ENCODE results near the gene MVP. TPM values are rescaled to one million over a fixed set of nuclear protein-coding genes. Genes with fewer than 3 reads are reported as not detected.

The MVP gene
- total RNA-seq, 1 experiment from 2014 or later = 75.1 TPM

- no TSS peak for BruUV-seq (replicated peaks)
Measured at GRCh38 chr16:29842732-29843346, 22.6 kb downstream of the MVP start.

DNA sequence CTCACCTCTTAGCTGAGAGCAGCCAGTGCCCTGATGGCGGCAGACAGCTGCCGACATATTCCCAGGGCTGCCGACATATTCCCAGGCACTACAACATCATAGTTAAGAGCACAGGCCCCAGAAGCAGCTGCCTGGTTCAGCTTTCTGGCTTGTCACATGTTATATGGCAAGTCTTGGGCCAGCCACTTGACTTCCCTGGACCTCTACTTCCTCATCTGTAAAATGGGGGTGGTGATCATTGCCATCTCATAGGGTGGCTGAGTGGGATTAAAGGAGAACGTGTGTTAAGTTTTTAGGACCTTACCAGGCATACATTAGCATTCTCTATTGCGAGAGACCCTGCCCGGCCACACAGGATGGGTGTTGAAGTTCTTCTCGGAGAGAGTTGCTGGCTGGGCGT lies 23.7 kb downstream of the MVP start:
- no peak for ATAC-seq
- Histone ChIP-seq H4K20me1 (ENCODE audit: insufficient read depth) (no peaks in the 10 kb centered on the region), H3K27me3 (ENCODE audit: insufficient read depth, low read length) (no peaks in the 10 kb centered on the region), H3K4me3 (replicated peaks in 1 of 2; ENCODE audit: low read depth in 1 of 2, low read length in 2 of 2) (no peak overlapping the region), H3K36me3 (ENCODE audit: control insufficient read depth in 1 of 2, insufficient read depth in 2 of 2, low read length in 2 of 2) (peaks cover 0 to 2% of the 10 kb centered on the region in 2 experiments; a peak in 2 of 4 replicates), H2AFZ (ENCODE audit: low read depth, low read length, poor library complexity, severe bottlenecking) (no peak overlapping the region), H3K4me1 (ENCODE audit: control insufficient read depth in 1 of 2, insufficient read depth in 2 of 2, low read length in 2 of 2) (peaks cover 0 to 5% of the 10 kb centered on the region in 2 experiments; a peak in 2 of 4 replicates), H3K9me2 (ENCODE audit: insufficient read depth) (no peaks in the 10 kb centered on the region), H3K9me3 (ENCODE audit: control insufficient read depth in 1 of 2, insufficient read depth in 1 of 2, low read depth in 1 of 2, low read length in 2 of 2) (no peaks in the 10 kb centered on the region), H3K4me2 (ENCODE audit: low read length) (no peak overlapping the region), H3K79me2 (ENCODE audit: insufficient read depth, low read length) (no peaks in the 10 kb centered on the region), H3K27ac (ENCODE audit: low read depth, low read length) (no peak overlapping the region), H3K9ac (ENCODE audit: low read length) (no peak overlapping the region)
- DNase-seq (ENCODE audit: low read depth, low spot score) = no peak
- intact Hi-C loops (cut with micrococcal nuclease) = no loop called here
- ChIA-PET POLR2A (no interaction called here), CTCF (no interaction called here), RAD21 (ENCODE audit: low non-redundant PET in 1 of 2, low total read pairs in 2 of 2, uncharacterized antibody in 2 of 2, unreplicated experiment in 2 of 2) (no interaction called here)
- BruUV-seq (replicated peaks) = no TSS peak
- TF ChIP-seq FOSL1 (IDR thresholded peaks at IDR 0.05; ENCODE audit: low read depth) (no peak), SP1 (IDR thresholded peaks at IDR 0.05; ENCODE audit: low read depth) (no peak), SIN3A (IDR thresholded peaks at IDR 0.05; ENCODE audit: low read depth) (no peak), EGR1 (IDR thresholded peaks at IDR 0.05; ENCODE audit: low read depth) (no peak), POLR2A (IDR thresholded peaks at IDR 0.05; ENCODE audit: borderline replicate concordance, extremely low read depth, insufficient read depth, insufficient read length) (no peak), JUND (IDR thresholded peaks at IDR 0.05) (no peak), ZNF274 (IDR thresholded peaks at IDR 0.05; ENCODE audit: low read depth, low read length) (no peak), TCF7L2 (IDR thresholded peaks at IDR 0.05; ENCODE audit: borderline replicate concordance, extremely low read depth, insufficient read depth, insufficient read length) (no peak), ELF1 (IDR thresholded peaks at IDR 0.05; ENCODE audit: borderline replicate concordance, low read depth) (no peak), YY1 (IDR thresholded peaks at IDR 0.05; ENCODE audit: extremely low read depth, insufficient replicate concordance, low read depth, low read length) (no peak)
- TF ChIP-seq, protein P1, sequence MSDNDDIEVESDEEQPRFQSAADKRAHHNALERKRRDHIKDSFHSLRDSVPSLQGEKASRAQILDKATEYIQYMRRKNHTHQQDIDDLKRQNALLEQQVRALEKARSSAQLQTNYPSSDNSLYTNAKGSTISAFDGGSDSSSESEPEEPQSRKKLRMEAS (IDR thresholded peaks at IDR 0.05) = no peak

More at GRCh38 chr16:29842732-29843346, 22.6 kb downstream of the MVP start:
- ChIA-PET POLR2A (no interaction called here), CTCF (interaction anchor here (1.1 kb wide), 1 partner anchor 35 kb away, joined by 5 read pairs; no protein-coding TSS in a partner anchor), RAD21 (ENCODE audit: low non-redundant PET in 1 of 2, low total read pairs in 2 of 2, uncharacterized antibody in 2 of 2, unreplicated experiment in 2 of 2) (no interaction called here)
- no peak overlapping the region for H3K27ac ChIP-seq (ENCODE audit: low read depth, low read length)
- H3K4me3 ChIP-seq (replicated peaks in 1 of 2; ENCODE audit: low read depth in 1 of 2, low read length in 2 of 2) = no peak overlapping the region
- no peak overlapping the region for H2AFZ ChIP-seq (ENCODE audit: low read depth, low read length, poor library complexity, severe bottlenecking)
- no peaks in the 10 kb centered on the region for H3K27me3 ChIP-seq (ENCODE audit: insufficient read depth, low read length)
- H4K20me1 ChIP-seq (ENCODE audit: insufficient read depth) = no peaks in the 10 kb centered on the region
- no peaks in the 10 kb centered on the region for H3K9me3 ChIP-seq (ENCODE audit: control insufficient read depth in 1 of 2, insufficient read depth in 1 of 2, low read depth in 1 of 2, low read length in 2 of 2)
- no peak overlapping the region for H3K4me2 ChIP-seq (ENCODE audit: low read length)
- ATAC-seq (peak; percentile 80), DNase-seq (ENCODE audit: low read depth, low spot score) (no peak)
- intact Hi-C loops (cut with micrococcal nuclease) = no loop called here
- no peaks in the 10 kb centered on the region for H3K4me1 ChIP-seq (ENCODE audit: control insufficient read depth in 1 of 2, insufficient read depth in 2 of 2, low read length in 2 of 2)
- no peaks in the 10 kb centered on the region for H3K79me2 ChIP-seq (ENCODE audit: insufficient read depth, low read length)
- H3K36me3 ChIP-seq (ENCODE audit: control insufficient read depth in 1 of 2, insufficient read depth in 2 of 2, low read length in 2 of 2) = peaks cover 0 to 2% of the 10 kb centered on the region in 2 experiments; a peak in 2 of 4 replicates
- no peaks in the 10 kb centered on the region for H3K9me2 ChIP-seq (ENCODE audit: insufficient read depth)
- H3K9ac ChIP-seq (ENCODE audit: low read length) = no peak overlapping the region
- TF ChIP-seq FOSL1 (IDR thresholded peaks at IDR 0.05; ENCODE audit: low read depth) (no peak), RAD21 (IDR thresholded peaks at IDR 0.05; ENCODE audit: low read depth) (peak; percentile 20; the same call in 1 of the 2 replicates), CTCF (IDR thresholded peaks at IDR 0.05 in 2 of 3, conservative IDR thresholded peaks at IDR 0.05 in 1 of 3; ENCODE audit: borderline replicate concordance in 1 of 3, insufficient read depth in 1 of 3, low read depth in 2 of 3, low read length in 2 of 3) (0 out of 6 replicates have a peak, but pooled peaks of 1 of the 3 experiments have one; percentile 10)

All from HCT116 (cell line).